OCI-LY7 (cell line): Measurements from ENCODE around the gene PRKRIP1.
"Not testable (repeated sequence)": the region's sequence is repeated elsewhere in the genome, so short reads cannot be mapped to it uniquely, and the experiment has no call there.

ENCODE experiments used
- EZH2phosphoT487 ChIP-seq: fragments of 200-600 bp; sonication (generic); IDR thresholded peaks from 2 replicates; pipeline ENCODE4 v1.6.1; 2018; ENCODE audit warnings: low read depth, borderline replicate concordance, mild to moderate bottlenecking, mixed run types, antibody characterized with exemption, low read length, moderate library complexity, mixed read lengths
- TF ChIP-seq, protein P1 (sequence below): fragments of 200-600 bp; sonication (generic); conservative IDR thresholded peaks from 2 replicates; pipeline ENCODE4 v1.5.1; 2014; ENCODE audit warnings: mild to moderate bottlenecking, antibody characterized with exemption, low read length, moderate library complexity, mixed read lengths

DNA sequence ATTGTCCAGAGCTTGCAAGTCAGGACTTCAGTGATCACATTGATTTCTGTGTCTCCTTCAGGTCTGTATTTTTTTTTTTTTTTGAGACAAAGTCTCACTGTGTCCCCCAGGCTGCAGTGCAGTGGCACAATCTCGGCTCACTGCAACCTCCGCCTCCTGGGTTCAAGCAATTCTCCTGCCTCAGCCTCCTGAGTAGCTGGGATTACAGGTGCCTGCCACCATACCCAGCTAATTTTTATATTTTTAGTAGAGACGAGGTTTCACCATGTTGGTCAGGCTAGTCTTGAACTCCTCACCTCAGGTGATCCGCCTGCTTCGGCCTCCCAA, 8.7 kb downstream of the PRKRIP1 start:
- TF ChIP-seq, protein P1, sequence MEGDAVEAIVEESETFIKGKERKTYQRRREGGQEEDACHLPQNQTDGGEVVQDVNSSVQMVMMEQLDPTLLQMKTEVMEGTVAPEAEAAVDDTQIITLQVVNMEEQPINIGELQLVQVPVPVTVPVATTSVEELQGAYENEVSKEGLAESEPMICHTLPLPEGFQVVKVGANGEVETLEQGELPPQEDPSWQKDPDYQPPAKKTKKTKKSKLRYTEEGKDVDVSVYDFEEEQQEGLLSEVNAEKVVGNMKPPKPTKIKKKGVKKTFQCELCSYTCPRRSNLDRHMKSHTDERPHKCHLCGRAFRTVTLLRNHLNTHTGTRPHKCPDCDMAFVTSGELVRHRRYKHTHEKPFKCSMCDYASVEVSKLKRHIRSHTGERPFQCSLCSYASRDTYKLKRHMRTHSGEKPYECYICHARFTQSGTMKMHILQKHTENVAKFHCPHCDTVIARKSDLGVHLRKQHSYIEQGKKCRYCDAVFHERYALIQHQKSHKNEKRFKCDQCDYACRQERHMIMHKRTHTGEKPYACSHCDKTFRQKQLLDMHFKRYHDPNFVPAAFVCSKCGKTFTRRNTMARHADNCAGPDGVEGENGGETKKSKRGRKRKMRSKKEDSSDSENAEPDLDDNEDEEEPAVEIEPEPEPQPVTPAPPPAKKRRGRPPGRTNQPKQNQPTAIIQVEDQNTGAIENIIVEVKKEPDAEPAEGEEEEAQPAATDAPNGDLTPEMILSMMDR = not testable (repeated sequence)
- not testable (repeated sequence) for TF ChIP-seq EZH2phosphoT487
